PC-9 (cell line): ENCODE results near the gene TMSB10. TPM values are rescaled to one million over a fixed set of nuclear protein-coding genes. Genes with fewer than 3 reads are reported as not detected.
"Not testable (repeated sequence)": the region's sequence is repeated elsewhere in the genome, so short reads cannot be mapped to it uniquely, and the experiment has no call there.

Experiments
- BruUV-seq: library from RNA; stranded (reverse); fragments of 400-500 nt; replicated peaks from 2 replicates; lab custom pipeline; 2021; lab: Mats Ljungman, UMichigan
- CTCF ChIA-PET: fragments of 300-600 bp; sonication (Branson Sonifier 250); formaldehyde crosslinking; loops from one replicate; lab custom pipeline; 2022; ENCODE audit warnings: antibody characterized with exemption; lab: Charles Lee
- POLR2A ChIA-PET: fragments of 300-600 bp; sonication (Branson Sonifier 250); formaldehyde crosslinking; loops from one replicate; lab custom pipeline; 2022; ENCODE audit warnings: antibody characterized with exemption; ENCODE audit not compliant: unreplicated experiment; lab: Charles Lee
- DNase-seq, 2 experiments: peaks; one replicate each; pipeline versions ENCODE4 v3.0.0 to v3.0.0-alpha.2; 2015 to 2022; ENCODE audit warnings: mixed read lengths in 1 of 2
- H2AFZ ChIP-seq: fragments of 200-600 bp; sonication (generic); 2 replicates; pipeline ENCODE4 v1.8.1; 2017; ENCODE audit warnings: antibody characterized with exemption
- H3F3A ChIP-seq: fragments of 200-600 bp; sonication (generic); 2 replicates; pipeline ENCODE4 v1.8.1; 2017; ENCODE audit warnings: antibody characterized with exemption, mild to moderate bottlenecking, low read depth; ENCODE audit not compliant: insufficient read depth
- H3K27ac ChIP-seq: fragments of 200-600 bp; sonication (generic); 2 replicates; pipeline ENCODE4 v1.6.1; 2016; ENCODE audit warnings: mixed run types
- H3K27me3 ChIP-seq: fragments of 200-600 bp; sonication (generic); 2 replicates; pipeline ENCODE4 v1.6.1; 2016; ENCODE audit warnings: low read depth, mixed run types; ENCODE audit not compliant: insufficient read depth
- H3K36me3 ChIP-seq: fragments of 200-600 bp; sonication (generic); 2 replicates; pipeline ENCODE4 v1.6.1; 2016; ENCODE audit warnings: low read depth, mixed run types
- H3K4me1 ChIP-seq: fragments of 200-600 bp; sonication (generic); replicated peaks from 2 replicates; pipeline ENCODE4 v1.6.1; 2016; ENCODE audit warnings: mixed run types; ENCODE audit not compliant: insufficient read depth
- H3K4me2 ChIP-seq: fragments of 200-600 bp; sonication (generic); 2 replicates; pipeline ENCODE4 v1.6.1; 2017; ENCODE audit warnings: mixed run types
- H3K4me3 ChIP-seq: fragments of 200-600 bp; sonication (generic); 2 replicates; pipeline ENCODE4 v1.6.1; 2016; ENCODE audit warnings: mixed run types
- H3K79me2 ChIP-seq: fragments of 200-600 bp; sonication (generic); 2 replicates; pipeline ENCODE4 v1.6.1; 2017; ENCODE audit warnings: low read depth, mixed run types
- H3K9me2 ChIP-seq: fragments of 200-600 bp; sonication (generic); 2 replicates; pipeline ENCODE4 v1.8.1; 2017; ENCODE audit warnings: mild to moderate bottlenecking; ENCODE audit not compliant: insufficient read depth
- H3K9me3 ChIP-seq: fragments of 200-600 bp; sonication (generic); 2 replicates; pipeline ENCODE4 v1.8.1; 2016; ENCODE audit warnings: low read depth; ENCODE audit not compliant: insufficient read depth
- H4K20me1 ChIP-seq: fragments of 200-600 bp; sonication (generic); 2 replicates; pipeline ENCODE4 v1.8.1; 2017; ENCODE audit not compliant: insufficient read depth
- CTCF ChIP-seq: fragments of 200-600 bp; sonication (generic); conservative IDR thresholded peaks from 2 replicates; pipeline ENCODE4 v1.6.1; 2017; ENCODE audit warnings: mixed run types, antibody characterized with exemption, mild to moderate bottlenecking, moderate library complexity
- EZH2 ChIP-seq: fragments of 200-600 bp; sonication (generic); IDR thresholded peaks from 2 replicates; pipeline ENCODE4 v1.8.0; 2017; ENCODE audit warnings: antibody characterized with exemption, low read depth
- intact Hi-C: fragments of 100-400 bp; cut with micrococcal nuclease; formaldehyde crosslinking; loops from one replicate; pipeline ENCODE4 v1.10.0; 2022; ENCODE audit not compliant: unreplicated experiment
- total RNA-seq: library from RNA; stranded (reverse); gene quantifications from 2 replicates; pipeline ENCODE4 v1.2.3, GENCODE V29; 2021

The TMSB10 gene
- total RNA-seq, 1 experiment from 2014 or later = 1,668 TPM

- no peak overlapping the region for H3K4me2 ChIP-seq
- no peaks in the 10 kb centered on the region for H3K79me2 ChIP-seq
- ChIA-PET CTCF (no interaction called here), POLR2A (interaction anchor here (0.5 kb wide), 1 partner anchor 61 kb away, joined by 14 read pairs; no protein-coding TSS in a partner anchor)
- intact Hi-C loops = loop anchor here (10.0 kb wide), 1 partner anchor 227 kb away; no protein-coding TSS in a partner anchor
- H3K9me3 ChIP-seq = no peaks in the 10 kb centered on the region
- no peak for TF ChIP-seq EZH2
- no peak for TF ChIP-seq CTCF
- no peak overlapping the region for H2AFZ ChIP-seq
- H3F3A ChIP-seq = no peaks in the 10 kb centered on the region
- no peaks in the 10 kb centered on the region for H3K9me2 ChIP-seq
- H3K4me3 ChIP-seq = no peak overlapping the region
- H3K27ac ChIP-seq = no peak overlapping the region
- H4K20me1 ChIP-seq = no peaks in the 10 kb centered on the region
- no peaks in the 10 kb centered on the region for H3K36me3 ChIP-seq
- no peaks in the 10 kb centered on the region for H3K4me1 ChIP-seq
- BruUV-seq = no TSS peak
- peaks cover 35% of the 10 kb centered on the region; the same call in 1 of the 2 replicates for H3K27me3 ChIP-seq
- no peak for DNase-seq
Observed at GRCh38 chr2:84862006-84862405, 43.5 kb upstream of the TMSB10 start.

DNA sequence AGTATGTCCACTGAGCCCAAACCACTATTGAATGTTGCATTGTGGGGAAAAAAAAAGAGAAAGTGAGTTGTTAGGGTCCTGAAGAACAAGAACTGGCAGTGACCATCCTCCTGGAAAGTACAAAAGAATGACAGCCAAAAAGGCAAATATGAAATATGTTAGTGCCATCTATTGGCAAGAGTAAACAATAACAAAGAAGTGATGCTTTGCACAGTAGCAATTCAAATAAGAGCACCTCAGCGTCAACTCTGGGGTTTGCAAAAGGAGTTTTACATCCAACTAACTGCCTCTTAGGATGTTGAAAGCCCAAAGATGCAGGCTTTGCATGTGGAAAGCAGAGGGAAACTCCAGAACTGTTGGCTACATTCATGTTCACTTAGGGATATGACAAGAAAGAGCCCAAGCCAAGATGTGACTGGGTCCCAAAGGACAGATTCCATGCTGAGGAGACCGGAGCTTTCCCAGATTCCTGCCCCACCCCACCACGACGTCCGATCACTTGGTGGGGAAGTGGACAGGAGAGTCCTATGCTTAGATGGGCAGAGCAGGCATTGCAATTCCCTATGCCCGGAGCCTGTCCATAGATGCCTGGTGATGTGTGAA is 40.2 kb upstream of the TMSB10 start:
- Histone ChIP-seq H3K79me2 (no peaks in the 10 kb centered on the region), H3K27me3 (peaks cover 35% of the 10 kb centered on the region; the same call in 1 of the 2 replicates), H3K36me3 (no peaks in the 10 kb centered on the region), H3K9me2 (no peaks in the 10 kb centered on the region), H3F3A (no peaks in the 10 kb centered on the region), H3K4me2 (no peak overlapping the region), H3K4me1 (no peaks in the 10 kb centered on the region), H3K27ac (no peak overlapping the region), H3K9me3 (no peaks in the 10 kb centered on the region), H3K4me3 (no peak overlapping the region), H4K20me1 (no peaks in the 10 kb centered on the region), H2AFZ (no peak overlapping the region)
- POLR2A ChIA-PET = no interaction called here
- CTCF ChIA-PET = interaction anchor here (0.7 kb wide), 1 partner anchor 427 kb away, joined by 4 read pairs; no protein-coding TSS in a partner anchor
- BruUV-seq = no TSS peak
- intact Hi-C loops = loop anchor here (10.0 kb wide), 1 partner anchor 230 kb away; no protein-coding TSS in a partner anchor
- DNase-seq = peak in 1 of 2 experiments; percentile 36
- TF ChIP-seq CTCF (peak; percentile 62; the same call in 1 of the 2 replicates), EZH2 (no peak)

- Histone ChIP-seq H3K4me3 (no peak overlapping the region), H3F3A (no peaks in the 10 kb centered on the region), H4K20me1 (no peaks in the 10 kb centered on the region), H3K4me2 (no peak overlapping the region), H3K9me3 (no peaks in the 10 kb centered on the region), H3K27ac (no peak overlapping the region), H2AFZ (no peak overlapping the region), H3K79me2 (no peaks in the 10 kb centered on the region), H3K9me2 (no peaks in the 10 kb centered on the region), H3K4me1 (no peaks in the 10 kb centered on the region), H3K36me3 (no peaks in the 10 kb centered on the region), H3K27me3 (peaks cover 43% of the 10 kb centered on the region; the same call in 1 of the 2 replicates)
- no peak for TF ChIP-seq EZH2
- TF ChIP-seq CTCF = no peak
- ChIA-PET CTCF (no interaction called here), POLR2A (no interaction called here)
- DNase-seq = no peak
- intact Hi-C loops = loop anchor here (10.0 kb wide), 1 partner anchor 231 kb away; no protein-coding TSS in a partner anchor
- BruUV-seq = no TSS peak
Observed at GRCh38 chr2:84866122-84866521, 39.3 kb upstream of the TMSB10 start.

DNA sequence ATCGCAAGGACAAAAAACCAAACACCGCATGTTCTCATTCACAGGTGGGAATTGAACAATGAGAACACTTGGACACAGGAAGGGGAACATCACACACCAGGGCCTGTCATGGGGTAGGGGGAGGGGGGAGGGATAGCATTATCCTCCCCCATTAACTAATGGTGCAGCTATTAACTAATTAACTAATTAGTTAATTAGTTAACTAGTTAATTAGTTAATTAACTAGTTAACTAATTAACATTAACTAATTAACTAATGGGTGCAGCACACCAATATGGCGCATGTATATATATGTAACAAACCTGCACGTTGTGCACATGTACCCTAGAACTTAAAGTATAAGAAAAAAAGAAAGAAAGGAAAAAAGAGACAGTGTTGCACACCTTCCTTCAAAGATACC is 37.1 kb upstream of the TMSB10 start:
- POLR2A ChIA-PET, CTCF ChIA-PET, H3K4me1 ChIP-seq, H3K9me2 ChIP-seq, H3K4me3 ChIP-seq, H3K9me3 ChIP-seq, H3F3A ChIP-seq, H3K4me2 ChIP-seq, H3K27ac ChIP-seq, DNase-seq, BruUV-seq, H4K20me1 ChIP-seq, H2AFZ ChIP-seq, H3K36me3 ChIP-seq, H3K79me2 ChIP-seq: not testable (repeated sequence)
- peaks cover 53% of the 10 kb centered on the region for H3K27me3 ChIP-seq
- intact Hi-C loops = loop anchor here (10.0 kb wide), 1 partner anchor 234 kb away; no protein-coding TSS in a partner anchor
